Cerebellar nuclear complex (tissue), 1 donor: ENCODE data around the gene PCSK7.

Source experiments
- DNase-seq, 2 experiments: peaks; one replicate each; lab custom pipeline; 2025; lab: John Stamatoyannopoulos, UW

The PCSK7 gene

DNA sequence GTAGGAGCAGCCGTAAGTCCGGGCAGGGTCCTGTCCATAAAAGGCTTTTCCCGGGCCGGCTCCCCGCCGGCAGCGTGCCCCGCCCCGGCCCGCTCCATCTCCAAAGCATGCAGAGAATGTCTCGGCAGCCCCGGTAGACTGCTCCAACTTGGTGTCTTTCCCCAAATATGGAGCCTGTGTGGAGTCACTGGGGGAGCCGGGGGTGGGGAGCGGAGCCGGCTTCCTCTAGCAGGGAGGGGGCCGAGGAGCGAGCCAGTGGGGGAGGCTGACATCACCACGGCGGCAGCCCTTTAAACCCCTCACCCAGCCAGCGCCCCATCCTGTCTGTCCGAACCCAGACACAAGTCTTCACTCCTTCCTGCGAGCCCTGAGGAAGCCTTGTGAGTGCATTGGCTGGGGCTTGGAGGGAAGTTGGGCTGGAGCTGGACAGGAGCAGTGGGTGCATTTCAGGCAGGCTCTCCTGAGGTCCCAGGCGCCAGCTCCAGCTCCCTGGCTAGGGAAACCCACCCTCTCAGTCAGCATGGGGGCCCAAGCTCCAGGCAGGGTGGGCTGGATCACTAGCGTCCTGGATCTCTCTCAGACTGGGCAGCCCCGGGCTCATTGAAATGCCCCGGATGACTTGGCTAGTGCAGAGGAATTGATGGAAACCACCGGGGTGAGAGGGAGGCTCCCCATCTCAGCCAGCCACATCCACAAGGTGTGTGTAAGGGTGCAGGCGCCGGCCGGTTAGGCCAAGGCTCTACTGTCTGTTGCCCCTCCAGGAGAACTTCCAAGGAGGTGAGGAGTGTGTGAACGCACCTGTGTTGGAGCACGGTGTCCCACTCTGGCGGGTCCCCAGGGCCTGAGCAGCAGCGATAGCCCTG lies 32.6 kb downstream of the PCSK7 start, which contains the start of gene TAGLN:
TSS of gene TAGLN (plus strand) at position 318 of the 863 bp plus-strand sequence. CDS start 3,644 bp downstream, outside the sequence.
- no peak for DNase-seq

DNA sequence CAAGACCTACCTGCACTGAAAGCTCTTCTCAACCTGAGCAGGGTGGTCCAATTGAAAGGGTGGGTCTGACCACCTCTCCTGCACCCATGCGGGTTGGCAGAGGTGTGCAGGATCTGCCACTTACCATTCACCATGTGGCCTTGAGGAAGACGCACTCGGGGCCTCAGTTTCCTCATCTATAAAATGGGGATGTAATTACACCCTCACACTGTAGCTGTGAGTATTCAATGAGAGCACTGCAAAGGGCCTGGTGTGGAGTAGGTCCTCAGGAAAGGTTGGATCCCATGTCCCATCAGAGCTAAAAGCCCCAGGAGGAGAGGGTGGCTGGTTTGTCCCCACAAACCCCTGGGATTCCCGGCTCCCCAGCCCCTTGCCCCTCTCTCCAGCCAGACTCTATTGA lies 33.3 kb downstream of the PCSK7 start:
- DNase-seq: no peak

DNA sequence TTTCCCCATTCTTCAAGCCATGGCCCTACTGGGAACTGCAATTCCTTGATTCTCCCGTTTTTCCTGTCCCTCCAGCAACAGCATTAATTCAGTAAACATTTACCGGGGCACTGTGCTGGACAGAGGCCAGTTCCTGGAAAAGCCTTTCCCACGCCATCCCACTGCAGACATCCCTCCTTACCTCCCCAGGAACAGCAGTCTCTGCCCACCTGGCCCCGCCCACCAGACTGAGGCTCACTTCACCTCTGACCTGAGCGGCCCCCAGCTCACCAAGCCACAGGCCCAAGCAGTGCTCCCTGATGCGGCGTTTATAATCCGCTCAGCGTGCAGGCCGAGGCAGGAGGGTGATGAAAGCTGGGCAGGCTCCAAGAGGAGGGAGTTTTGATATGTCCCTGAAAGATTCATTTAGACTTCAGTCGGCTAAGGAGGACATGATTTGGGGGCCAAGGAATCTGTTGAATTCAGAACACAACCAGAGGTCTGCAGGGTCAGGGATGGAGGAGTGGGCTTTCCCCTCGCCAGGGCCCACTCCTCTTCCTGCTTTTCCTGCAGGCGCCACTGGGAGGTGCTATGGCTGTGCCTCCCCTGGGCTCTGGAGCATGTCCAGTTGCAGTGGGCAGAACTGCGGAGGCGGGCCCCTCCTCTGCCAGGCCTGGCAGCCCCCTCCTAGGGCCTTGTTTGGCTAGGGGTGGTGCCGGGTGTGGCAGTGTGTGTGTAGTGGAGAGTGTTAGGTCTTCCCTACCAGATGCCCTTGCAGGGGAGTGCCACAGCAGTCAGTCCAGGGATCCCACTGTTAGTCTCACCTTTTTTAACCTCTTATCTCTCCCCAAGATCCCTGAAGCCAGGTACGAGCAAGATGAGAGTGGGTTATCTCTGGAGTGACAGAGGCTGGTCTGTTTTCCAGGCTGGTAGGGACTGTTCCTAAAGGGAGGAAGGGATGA lies 34.1 kb downstream of the PCSK7 start:
- DNase-seq: no peak

DNA sequence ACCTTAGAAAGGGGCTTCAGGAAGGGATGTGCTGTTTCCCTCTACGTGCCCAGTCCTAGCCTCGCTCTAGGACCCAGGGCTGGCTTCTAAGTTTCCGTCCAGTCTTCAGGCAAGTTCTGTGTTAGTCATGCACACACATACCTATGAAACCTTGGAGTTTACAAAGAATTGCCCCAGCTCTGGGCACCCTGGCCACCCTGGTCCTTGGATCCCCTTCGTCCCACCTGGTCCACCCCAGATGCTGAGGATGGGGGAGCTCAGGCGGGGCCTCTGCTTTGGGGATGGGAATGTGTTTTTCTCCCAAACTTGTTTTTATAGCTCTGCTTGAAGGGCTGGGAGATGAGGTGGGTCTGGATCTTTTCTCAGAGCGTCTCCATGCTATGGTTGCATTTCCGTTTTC lies 34.9 kb downstream of the PCSK7 start:
- DNase-seq: no peak

DNA sequence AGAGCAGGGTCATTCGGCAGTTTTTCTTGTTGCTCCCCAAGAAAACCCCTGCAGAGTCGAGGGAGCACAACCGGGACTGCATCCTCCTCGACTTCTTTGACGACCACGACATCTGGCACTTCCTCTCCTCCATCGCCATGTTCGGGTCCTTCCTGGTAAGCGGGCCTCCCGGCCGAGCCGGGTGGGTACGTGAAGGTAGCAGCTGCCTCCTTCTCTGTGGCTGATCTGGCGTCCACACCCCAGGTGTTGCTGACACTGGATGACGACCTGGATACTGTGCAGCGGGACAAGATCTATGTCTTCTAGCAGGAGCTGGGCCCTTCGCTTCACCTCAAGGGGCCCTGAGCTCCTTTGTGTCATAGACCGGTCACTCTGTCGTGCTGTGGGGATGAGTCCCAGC lies 36.1 kb downstream of the PCSK7 start:
- DNase-seq: no peak

DNA sequence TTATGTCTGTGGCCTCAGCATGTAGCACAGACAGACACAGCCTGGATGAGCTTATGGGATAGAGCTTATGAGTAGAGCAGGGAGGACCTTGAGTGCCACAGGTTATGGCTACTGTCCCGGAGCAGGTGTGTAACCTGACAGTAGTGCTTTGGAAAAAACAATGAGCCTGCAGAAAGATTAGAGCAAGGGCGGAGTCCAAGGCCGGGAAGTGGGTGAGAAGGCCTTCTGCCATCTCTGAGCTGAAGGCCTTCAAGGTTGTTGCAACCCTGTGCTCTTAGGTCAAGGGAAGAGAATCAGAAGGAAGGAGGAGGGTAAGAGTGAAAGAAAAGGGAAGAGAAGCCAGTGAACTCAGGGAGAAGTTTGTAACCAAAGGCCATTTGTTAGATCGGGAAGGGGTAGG lies 36.6 kb downstream of the PCSK7 start:
- DNase-seq: no peak

DNA sequence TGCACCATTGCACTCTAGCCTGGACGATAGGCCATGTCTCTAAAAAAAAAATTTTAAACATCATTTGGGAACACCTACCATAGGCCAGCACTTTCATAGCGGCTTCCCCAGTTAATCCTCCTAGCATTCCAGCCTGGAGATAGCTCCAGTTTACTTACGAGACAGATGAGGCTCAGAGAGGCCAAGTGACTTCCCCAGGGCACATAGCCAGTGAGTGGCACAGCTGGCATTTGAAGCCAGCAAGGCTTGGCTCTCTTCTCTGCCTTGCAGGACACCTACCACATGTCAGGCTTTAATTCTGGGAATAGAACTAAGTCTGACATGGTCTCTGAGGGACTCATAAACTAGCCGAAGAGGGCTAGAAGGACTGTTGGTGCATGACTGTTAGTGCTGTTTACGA lies 37.6 kb downstream of the PCSK7 start:
- DNase-seq: no peak

DNA sequence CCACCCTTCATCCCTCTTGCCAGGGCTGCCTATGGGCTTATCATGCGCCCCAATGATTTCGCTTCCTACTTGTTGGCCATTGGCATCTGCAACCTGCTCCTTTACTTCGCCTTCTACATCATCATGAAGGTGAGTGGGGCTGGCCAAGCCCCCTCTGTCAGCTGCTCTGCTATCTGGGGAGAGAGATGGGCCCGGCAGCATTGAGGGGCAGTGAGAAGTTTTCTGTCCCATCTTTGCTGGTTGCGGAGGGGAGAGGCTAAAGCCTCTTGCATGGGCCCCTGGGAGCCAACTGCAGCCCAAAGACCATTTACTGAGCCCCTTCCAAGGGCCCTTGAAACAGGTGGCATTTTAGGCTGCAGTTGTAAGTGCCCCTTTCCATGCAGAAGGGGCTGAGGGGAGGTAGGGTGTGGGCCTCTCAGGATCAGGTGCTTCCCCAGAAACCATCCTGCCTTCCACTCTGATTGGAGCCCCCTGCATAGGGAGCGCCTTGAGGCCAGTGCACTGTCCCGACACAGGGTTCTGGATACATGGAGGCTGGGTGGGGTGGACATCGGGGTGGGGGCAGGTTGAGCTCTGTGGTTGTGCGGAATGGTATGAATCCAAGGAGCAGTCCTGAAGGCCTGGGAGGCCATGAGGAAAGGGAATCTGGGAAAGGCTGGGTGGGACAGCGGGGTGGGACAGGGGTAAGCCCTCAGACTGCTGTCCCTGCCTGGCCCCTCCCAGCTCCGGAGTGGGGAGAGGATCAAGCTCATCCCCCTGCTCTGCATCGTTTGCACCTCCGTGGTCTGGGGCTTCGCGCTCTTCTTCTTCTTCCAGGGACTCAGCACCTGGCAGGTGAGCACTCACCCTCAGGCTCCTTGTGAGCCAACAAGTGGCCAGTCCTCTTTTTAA lies 38.5 kb downstream of the PCSK7 start:
- DNase-seq: no peak

DNA sequence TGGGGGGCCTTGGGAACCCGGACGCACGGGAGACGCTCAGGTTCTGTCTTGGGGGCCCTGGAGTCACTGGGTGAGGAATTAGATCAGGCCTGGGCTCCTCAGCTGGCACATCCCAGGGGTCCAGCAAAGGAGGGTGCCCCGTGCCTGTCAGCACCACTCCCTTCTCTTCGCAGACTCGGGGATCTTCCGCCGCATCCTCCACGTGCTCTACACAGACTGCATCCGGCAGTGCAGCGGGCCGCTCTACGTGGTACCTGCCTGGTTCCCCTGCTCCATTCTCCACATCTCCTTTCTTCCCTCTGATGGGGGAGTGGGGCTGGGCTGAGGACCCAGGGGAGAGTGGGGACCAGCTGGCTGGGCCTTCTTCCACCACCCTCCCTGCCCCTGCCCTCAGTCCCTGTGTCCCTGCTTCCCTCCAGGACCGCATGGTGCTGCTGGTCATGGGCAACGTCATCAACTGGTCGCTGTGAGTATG lies 39.4 kb downstream of the PCSK7 start:
- DNase-seq: no peak

DNA sequence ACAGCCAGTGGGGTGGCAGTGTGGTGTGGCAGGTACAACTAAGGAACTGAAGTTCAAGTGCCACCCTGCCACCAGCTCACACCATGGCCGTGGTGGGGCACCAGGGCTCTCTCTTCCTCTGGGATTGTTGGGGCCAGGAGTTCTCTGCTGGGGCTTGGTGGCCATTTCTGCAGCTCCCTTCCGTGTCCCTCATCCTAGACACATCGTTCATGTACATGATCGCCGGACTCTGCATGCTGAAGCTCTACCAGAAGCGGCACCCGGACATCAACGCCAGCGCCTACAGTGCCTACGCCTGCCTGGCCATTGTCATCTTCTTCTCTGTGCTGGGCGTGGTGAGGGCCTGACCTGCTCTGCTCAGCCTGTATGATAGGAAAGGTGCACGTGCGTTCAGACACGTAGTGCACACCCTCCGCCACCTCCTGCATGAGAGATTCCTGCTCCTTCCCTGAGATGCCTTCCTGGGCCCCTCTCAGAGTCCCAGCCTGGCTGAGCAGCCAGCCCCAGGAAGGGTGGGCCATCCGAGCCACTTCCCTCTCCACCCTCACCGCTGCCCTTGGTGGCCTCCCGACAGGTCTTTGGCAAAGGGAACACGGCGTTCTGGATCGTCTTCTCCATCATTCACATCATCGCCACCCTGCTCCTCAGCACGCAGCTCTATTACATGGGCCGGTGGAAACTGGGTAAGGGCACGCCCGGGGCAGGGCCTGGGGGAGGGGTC lies 40.0 kb downstream of the PCSK7 start:
- no peak for DNase-seq

DNA sequence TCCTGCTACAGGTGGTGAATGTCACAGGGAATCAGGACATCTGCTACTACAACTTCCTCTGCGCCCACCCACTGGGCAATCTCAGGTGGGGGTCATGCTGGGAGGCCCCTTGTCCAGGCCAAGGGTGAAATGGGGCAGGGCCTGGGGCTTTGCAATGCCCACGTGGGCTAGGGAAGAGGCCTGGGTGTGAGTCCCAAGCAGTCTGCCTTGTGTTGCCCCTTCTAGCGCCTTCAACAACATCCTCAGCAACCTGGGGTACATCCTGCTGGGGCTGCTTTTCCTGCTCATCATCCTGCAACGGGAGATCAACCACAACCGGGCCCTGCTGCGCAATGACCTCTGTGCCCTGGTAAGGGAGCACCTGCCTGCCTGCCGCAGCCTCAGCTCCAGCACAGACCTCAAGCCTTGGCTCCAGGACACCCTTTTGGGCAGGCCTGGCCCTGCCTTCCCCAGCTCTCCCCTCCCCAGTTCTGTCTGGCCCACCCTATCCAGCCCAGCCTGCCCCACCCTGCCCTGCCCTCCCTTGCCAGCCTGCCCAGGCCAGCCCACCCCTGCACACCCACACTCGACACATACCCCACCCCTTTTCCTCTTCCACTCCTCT lies 41.8 kb downstream of the PCSK7 start:
- DNase-seq: no peak

DNA sequence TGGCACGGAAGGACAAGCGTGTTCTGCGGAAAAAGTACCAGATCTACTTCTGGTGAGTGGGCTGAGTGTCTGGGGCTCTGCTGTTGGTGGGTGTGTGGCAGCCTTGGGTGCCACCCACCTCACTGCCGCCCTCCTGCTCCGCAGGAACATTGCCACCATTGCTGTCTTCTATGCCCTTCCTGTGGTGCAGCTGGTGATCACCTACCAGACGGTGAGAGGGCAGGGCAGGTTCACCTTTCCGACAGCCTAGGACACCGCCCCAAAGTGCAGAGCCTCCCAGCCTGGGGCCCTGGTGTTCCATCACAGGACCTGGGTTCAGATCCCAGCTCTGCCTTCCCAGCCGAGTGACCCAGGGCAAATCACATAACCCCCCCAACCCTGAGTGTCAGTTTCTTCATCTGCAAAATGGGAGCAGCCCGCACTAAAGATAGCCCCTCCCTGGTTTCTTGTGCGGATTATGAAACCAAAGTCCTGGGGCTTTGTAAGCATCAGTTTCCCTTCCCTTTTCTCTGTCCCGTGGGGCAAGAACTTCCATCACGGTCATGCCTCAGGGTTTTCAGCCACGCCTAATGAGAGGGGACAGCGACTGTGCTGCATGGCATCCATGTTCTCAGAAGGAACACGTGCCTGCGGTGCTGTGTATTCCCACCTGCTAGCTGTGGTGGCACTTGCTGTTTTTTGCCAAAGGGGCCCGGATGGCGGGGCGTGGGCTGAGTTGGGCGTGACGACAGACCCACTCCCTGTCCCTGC lies 42.5 kb downstream of the PCSK7 start:
- no peak for DNase-seq

DNA sequence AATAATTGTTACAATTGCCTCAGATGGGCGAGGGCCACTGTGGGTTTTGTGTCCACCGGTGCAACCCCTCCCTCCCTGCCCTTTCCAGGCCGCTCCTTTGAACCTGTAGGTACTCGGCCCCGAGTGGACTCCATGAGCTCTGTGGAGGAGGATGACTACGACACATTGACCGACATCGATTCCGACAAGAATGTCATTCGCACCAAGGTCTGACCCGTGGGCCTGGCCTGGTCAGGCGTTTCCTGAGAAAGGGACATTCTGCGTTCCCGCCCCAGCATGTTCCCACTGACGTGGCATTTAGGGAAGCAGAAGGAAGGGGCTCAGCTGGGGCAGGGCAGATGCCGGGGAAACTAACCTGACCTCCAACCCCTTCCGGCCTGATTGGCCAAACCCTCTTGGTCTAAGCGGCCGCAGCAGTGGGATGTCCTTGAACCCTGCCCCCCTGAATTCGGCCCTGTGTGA lies 43.2 kb downstream of the PCSK7 start:
- no peak for DNase-seq

DNA sequence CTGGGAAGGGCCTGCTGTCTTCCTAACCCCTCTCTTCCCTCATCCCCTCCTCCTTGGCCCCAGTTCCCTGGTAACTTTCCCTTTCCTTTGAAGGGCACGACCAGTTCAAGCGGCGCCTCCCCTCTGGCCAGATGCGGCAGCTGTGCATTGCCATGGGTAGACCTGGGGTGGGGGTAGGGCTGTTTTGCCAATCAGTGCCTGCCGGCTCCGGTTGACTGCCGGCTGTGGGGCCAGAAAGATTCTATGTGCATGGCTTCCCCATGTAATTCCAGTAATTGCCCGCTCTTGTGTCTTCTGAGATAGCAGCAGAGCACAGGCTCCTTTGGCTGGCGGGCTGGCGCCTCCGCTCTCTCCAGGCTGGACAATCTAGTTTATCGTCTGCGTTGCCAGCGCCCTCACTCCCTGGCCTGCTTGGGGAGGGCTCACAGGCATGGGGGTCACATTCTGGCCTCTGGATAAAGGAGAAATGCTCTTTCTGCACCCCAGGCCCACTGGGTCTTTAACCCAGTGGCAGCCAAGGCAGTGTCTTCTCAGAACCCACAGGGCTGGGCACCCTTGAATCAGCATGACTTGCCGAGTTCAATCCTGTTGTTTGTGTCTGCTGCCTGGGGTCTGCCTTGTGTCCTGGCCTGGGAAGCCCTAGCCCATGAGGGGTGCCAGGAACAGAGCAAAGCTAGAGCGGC lies 43.9 kb downstream of the PCSK7 start:
- no peak for DNase-seq

DNA sequence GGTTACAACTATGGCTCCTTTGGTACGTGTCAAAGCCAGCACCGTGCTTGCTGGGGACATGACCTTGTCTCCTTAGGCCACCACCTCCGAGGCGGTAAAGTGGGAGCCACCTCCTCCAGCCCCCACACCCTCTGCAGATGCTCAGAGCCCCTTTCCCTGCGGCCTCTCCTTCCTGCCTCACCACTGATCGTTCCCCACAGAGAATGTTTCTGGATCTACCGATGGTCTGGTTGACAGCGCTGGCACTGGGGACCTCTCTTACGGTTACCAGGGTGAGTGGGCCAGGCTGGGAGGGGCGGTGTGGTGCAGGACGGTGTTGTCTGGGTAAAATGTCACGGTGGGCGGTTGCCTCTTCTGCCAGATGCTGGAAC lies 44.5 kb downstream of the PCSK7 start:
- no peak for DNase-seq

DNA sequence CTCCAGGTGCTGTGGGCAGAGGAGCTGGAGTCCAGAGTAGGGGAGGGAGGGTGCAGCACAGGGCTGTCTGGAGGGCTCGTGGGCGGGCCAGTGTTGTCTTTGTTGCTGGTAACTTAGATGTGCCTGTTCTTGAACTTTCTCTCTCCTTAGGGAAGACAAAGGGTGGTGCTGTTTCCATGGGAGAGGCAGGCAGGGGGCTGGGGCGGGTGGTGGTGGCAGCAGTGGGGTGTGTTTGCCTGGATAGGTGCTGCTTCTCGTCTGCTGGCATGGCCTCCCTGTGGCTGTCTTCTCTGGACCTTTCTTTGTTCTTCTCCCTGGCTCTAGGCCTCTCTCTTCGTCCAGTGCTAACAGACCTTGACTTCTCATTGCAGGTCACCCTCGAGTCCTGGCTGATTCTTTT lies 44.9 kb downstream of the PCSK7 start:
- no peak for DNase-seq

DNA sequence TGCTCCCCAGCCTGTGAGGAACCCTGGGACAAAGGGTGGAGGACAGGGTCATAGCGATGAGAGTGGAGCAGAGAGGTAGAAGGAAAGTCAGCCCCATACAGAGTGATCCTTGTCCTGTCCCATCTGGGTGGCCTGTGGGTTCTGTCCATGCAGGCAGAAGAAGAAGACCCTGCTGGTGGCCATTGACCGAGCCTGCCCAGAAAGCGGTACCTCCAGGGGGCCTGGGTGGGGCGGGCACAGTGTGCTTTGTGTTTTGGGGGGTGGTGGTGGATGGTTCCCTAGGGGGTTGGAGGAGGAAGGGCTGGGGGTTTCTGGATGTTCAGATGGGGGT lies 45.5 kb downstream of the PCSK7 start:
- DNase-seq: no peak

DNA sequence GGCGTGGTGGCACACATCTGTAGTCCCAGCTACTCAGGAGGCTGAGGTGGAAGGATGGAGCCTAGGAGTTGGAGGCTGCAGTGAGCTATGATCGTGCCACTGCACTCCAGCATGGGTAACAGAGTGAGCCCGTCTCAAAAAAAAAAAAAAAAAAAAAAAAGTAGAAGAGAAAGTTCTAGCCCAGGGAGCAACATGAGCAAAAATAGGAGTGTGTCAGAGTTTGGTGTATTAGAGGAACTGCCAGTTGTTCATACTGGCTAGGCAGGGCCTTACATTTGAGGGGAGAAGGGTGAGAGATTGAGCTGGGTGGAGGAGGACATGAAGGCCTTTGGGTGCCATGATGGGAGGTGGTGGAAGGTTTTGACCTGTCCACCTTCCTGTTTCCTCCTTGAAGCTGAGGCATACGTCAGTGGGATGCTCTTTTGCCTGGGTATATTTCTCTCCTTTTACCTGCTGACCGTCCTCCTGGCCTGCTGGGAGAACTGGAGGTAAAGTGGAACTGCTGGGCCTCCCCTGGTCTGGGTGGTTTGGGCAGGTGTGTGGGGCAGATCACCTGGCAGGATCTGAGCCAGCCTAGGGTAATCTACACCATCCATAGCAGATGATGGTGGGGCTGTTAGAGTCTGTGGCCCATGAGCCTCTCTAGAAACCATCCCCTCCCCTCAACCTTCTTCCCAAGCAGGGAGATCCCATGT lies 46.0 kb downstream of the PCSK7 start:
- DNase-seq: no peak
